Gastroesophageal sphincter (tissue), 4 donors: ENCODE results near the gene NISCH. TPM values are rescaled to one million over a fixed set of nuclear protein-coding genes. Genes with fewer than 3 reads are reported as not detected.
A peak's percentile ranks its signal among the peaks of the same experiment; 100 is the strongest.

Experiments used
- ATAC-seq: fragments of 150-250 bp; one replicate; pipeline ENCODE4 v1.9.1; 2016; ENCODE audit warnings: mild to moderate bottlenecking, moderate library complexity
- H3K27ac ChIP-seq, 4 donors: fragments of 200-600 bp; sonication (generic) in 3 of 4; 1 replicate in 3 of 4; 2 replicates in 1 of 4; pipeline ENCODE4 v1.5.1; 2016 to 2019
- H3K27me3 ChIP-seq: fragments of 200-600 bp; sonication (generic); one replicate; pipeline ENCODE4 v1.5.1; 2019
- H3K36me3 ChIP-seq, 2 donors: fragments of 200-600 bp; sonication (generic); one replicate each; pipeline ENCODE4 v1.5.1; 2019; ENCODE audit warnings: control low read depth in 1 of 2
- H3K4me1 ChIP-seq, 3 donors: fragments of 200-600 bp; sonication (generic); 1 replicate in 2 of 3; 2 replicates in 1 of 3; pipeline ENCODE4 v1.5.1; 2016 to 2019; ENCODE audit warnings: control low read depth in 2 of 3
- H3K4me3 ChIP-seq, 2 donors: fragments of 200-600 bp; sonication (generic); one replicate each; pipeline ENCODE4 v1.5.1; 2019; ENCODE audit warnings: mild to moderate bottlenecking in 1 of 2, moderate library complexity in 1 of 2
- H3K9me3 ChIP-seq, 3 donors: fragments of 200-600 bp; sonication (generic); one replicate each; pipeline ENCODE4 v1.5.1; 2017 to 2019; ENCODE audit warnings: control low read depth in 2 of 3
- EP300 ChIP-seq: sonication (generic); formaldehyde crosslinking; IDR thresholded peaks from one replicate; pipeline ENCODE4 v1.6.1; 2017; ENCODE audit warnings: antibody characterized with exemption, mild to moderate bottlenecking
- POLR2A ChIP-seq, 2 donors: fragments of 450-650 bp; IDR thresholded peaks; one replicate each; pipeline ENCODE4 v1.6.1; 2017; ENCODE audit warnings: antibody characterized with exemption in 2 of 2, mild to moderate bottlenecking in 2 of 2, moderate library complexity in 1 of 2
- POLR2AphosphoS5 ChIP-seq: sonication (generic); formaldehyde crosslinking; IDR thresholded peaks from one replicate; pipeline ENCODE4 v1.6.1; 2017; ENCODE audit warnings: antibody characterized with exemption
- WGBS, 2 donors: methylation state at CpG; one replicate each; pipeline ENCODE4 v1.1.5; 2018; ENCODE audit warnings: low coverage in 1 of 2; 5-methylcytosine and 5-hydroxymethylcytosine counted together
- total RNA-seq, 4 donors: library from RNA; depleted of rRNA; stranded (reverse); fragments of >200 nt; gene quantifications; one replicate each; pipeline ENCODE4 v1.1.0, GENCODE V29; 2016
- TF ChIP-seq, protein P1 (sequence below), 4 experiments: fragments of 200-600 bp in 2 of 4; fragments of 450-650 bp in 2 of 4; sonication (generic) in 1 of 4; IDR thresholded peaks; one replicate each; pipeline ENCODE4 v1.5.1; 2017 to 2019; ENCODE audit warnings: antibody characterized with exemption in 4 of 4, mild to moderate bottlenecking in 2 of 4, moderate library complexity in 2 of 4

Gene NISCH
- total RNA-seq, 4 donors from 2014 or later = 56.7 to 95.9 (median 78.9) TPM

- no peak overlapping the region for H3K27ac ChIP-seq
- H3K4me1 ChIP-seq = peaks cover 5 to 67% (median 18%) of the 10 kb centered on the region in 3 donors
- no peaks in the 10 kb centered on the region for H3K9me3 ChIP-seq
- 94 to 95% methylated on average over 9 to 15 of the region's 59 CpGs for WGBS, 2 donors
- no peaks in the 10 kb centered on the region for H3K27me3 ChIP-seq
- TF ChIP-seq EP300 (no peak), POLR2AphosphoS5 (no peak), POLR2A (IDR thresholded peaks at IDR 0.05) (no peak)
- TF ChIP-seq, protein P1, sequence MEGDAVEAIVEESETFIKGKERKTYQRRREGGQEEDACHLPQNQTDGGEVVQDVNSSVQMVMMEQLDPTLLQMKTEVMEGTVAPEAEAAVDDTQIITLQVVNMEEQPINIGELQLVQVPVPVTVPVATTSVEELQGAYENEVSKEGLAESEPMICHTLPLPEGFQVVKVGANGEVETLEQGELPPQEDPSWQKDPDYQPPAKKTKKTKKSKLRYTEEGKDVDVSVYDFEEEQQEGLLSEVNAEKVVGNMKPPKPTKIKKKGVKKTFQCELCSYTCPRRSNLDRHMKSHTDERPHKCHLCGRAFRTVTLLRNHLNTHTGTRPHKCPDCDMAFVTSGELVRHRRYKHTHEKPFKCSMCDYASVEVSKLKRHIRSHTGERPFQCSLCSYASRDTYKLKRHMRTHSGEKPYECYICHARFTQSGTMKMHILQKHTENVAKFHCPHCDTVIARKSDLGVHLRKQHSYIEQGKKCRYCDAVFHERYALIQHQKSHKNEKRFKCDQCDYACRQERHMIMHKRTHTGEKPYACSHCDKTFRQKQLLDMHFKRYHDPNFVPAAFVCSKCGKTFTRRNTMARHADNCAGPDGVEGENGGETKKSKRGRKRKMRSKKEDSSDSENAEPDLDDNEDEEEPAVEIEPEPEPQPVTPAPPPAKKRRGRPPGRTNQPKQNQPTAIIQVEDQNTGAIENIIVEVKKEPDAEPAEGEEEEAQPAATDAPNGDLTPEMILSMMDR (IDR thresholded peaks at IDR 0.05) = no peak
- H3K36me3 ChIP-seq = peaks cover 0 to 87% of the 10 kb centered on the region in 2 donors
- ATAC-seq = no peak
- no peak overlapping the region for H3K4me3 ChIP-seq
Measured at GRCh38 chr3:52487788-52488691, 32.6 kb downstream of the NISCH start.

- peaks cover 0 to 88% of the 10 kb centered on the region in 2 donors for H3K36me3 ChIP-seq
- no peaks in the 10 kb centered on the region for H3K9me3 ChIP-seq
- no peaks in the 10 kb centered on the region for H3K27me3 ChIP-seq
- no peak overlapping the region for H3K27ac ChIP-seq
- TF ChIP-seq POLR2AphosphoS5 = no peak
- no peak for TF ChIP-seq EP300
- TF ChIP-seq, protein P1 (IDR thresholded peaks at IDR 0.05) = no peak
- TF ChIP-seq POLR2A (IDR thresholded peaks at IDR 0.05) = no peak
- WGBS, 2 donors = 100% methylated on average over 1 of the region's 3 CpGs; no CpG with 5 or more reads in 1 of the 2 donors
- H3K4me3 ChIP-seq = no peak overlapping the region
- H3K4me1 ChIP-seq = peaks cover 5 to 67% (median 15%) of the 10 kb centered on the region in 3 donors
- no peak for ATAC-seq
Measured at GRCh38 chr3:52488746-52489145, 33.3 kb downstream of the NISCH start.

DNA sequence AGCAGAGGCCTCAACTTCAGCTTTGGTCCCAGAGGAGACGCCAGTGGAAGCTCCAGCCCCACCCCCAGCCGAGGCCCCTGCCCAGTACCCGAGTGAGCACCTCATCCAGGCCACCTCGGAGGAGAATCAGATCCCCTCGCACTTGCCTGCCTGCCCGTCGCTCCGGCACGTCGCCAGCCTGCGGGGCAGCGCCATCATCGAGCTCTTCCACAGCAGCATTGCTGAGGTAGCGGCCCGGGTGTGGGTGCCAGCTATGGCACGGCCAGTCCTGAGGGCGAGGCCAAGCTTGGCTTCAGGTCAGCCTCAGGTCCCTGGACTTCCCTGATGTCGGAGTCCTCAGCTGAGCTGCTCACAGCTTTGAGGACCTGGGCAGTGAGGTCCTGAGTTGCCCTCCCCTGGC is 34.0 kb downstream of the NISCH start:
- no peaks in the 10 kb centered on the region for H3K9me3 ChIP-seq
- peaks cover 0 to 91% of the 10 kb centered on the region in 2 donors for H3K36me3 ChIP-seq
- no peak overlapping the region for H3K4me3 ChIP-seq
- 87% methylated on average over 3 of the region's 18 CpGs; no CpG with 5 or more reads in 1 of the 2 donors for WGBS, 2 donors
- peak overlapping the region in 3 of 4 donors; percentile 52 to 74 (median 56) for H3K27ac ChIP-seq
- H3K4me1 ChIP-seq = peaks cover 4 to 67% (median 11%) of the 10 kb centered on the region in 3 donors
- H3K27me3 ChIP-seq = no peaks in the 10 kb centered on the region
- TF ChIP-seq EP300 = no peak
- TF ChIP-seq, protein P1 (IDR thresholded peaks at IDR 0.05) = no peak
- TF ChIP-seq POLR2A (IDR thresholded peaks at IDR 0.05) = no peak
- no peak for TF ChIP-seq POLR2AphosphoS5
- no peak for ATAC-seq

- no peak overlapping the region for H3K4me3 ChIP-seq
- 80 to 83% methylated on average over 1 of the region's 22 CpGs for WGBS, 2 donors
- ATAC-seq = no peak
Measured at GRCh38 chr3:52490035-52490938, 34.9 kb downstream of the NISCH start.

More at GRCh38 chr3:52490035-52490938, 34.9 kb downstream of the NISCH start:
- Histone ChIP-seq H3K27ac (peak overlapping the region in 3 of 4 donors; percentile 52 to 74 (median 56)), H3K36me3 (peaks cover 0 to 87% of the 10 kb centered on the region in 2 donors), H3K9me3 (no peaks in the 10 kb centered on the region), H3K27me3 (no peaks in the 10 kb centered on the region), H3K4me1 (peaks cover 0 to 67% (median 6%) of the 10 kb centered on the region in 3 donors)
- TF ChIP-seq, protein P1 (IDR thresholded peaks at IDR 0.05) = no peak
- no peak for TF ChIP-seq POLR2AphosphoS5
- TF ChIP-seq EP300 = no peak
- TF ChIP-seq POLR2A (IDR thresholded peaks at IDR 0.05) = no peak
